ENCODE results near the gene TRIM63.

- TF ChIP-seq CTCF (conservative IDR thresholded peaks at IDR 0.05; ENCODE audit: low read depth, low read length) (peak; percentile 98), EZH2 (IDR thresholded peaks at IDR 0.05; ENCODE audit: borderline replicate concordance, low read depth, low read length, poor library complexity, severe bottlenecking) (no peak)
These were observed 31.3 kb downstream of the TRIM63 start for GRCh38 chr1:26035959-26036755.

All from A673 (cell line).